CD4-positive, CD25-positive, alpha-beta regulatory T cell (primary cell): ENCODE results near the gene CDH7. TPM values are rescaled to one million over a fixed set of nuclear protein-coding genes. Genes with fewer than 3 reads are reported as not detected.

ENCODE experiments used
- ATAC-seq, 2 donors: fragments of 150-1000 bp; cut with Tn5 transposase; one replicate each; pipeline ENCODE4 v1.10.0; 2021; ENCODE audit warnings: low read depth in 2 of 2, moderate number of reproducible peaks in 2 of 2, moderate library complexity in 1 of 2
- DNase-seq, 3 donors: peaks; one replicate each; pipeline versions ENCODE4 v3.0.0 to v3.0.0-alpha.2; 2012 to 2022; ENCODE audit warnings: mixed read lengths in 1 of 3
- H3K27ac ChIP-seq: one replicate; pipeline ENCODE4 v1.7.0; 2013; ENCODE audit warnings: mild to moderate bottlenecking, low read length; ENCODE audit not compliant: insufficient read depth, poor library complexity, severe bottlenecking
- H3K27me3 ChIP-seq: one replicate; pipeline ENCODE4 v1.7.0; 2013; ENCODE audit warnings: low read length; ENCODE audit not compliant: control insufficient read depth, insufficient read depth
- H3K36me3 ChIP-seq: one replicate; pipeline ENCODE4 v1.7.0; 2013; ENCODE audit warnings: mild to moderate bottlenecking, low read length, moderate library complexity; ENCODE audit not compliant: control insufficient read depth, insufficient read depth
- H3K4me1 ChIP-seq: 2 replicates; pipeline ENCODE4 v1.7.0; 2013; ENCODE audit warnings: mild to moderate bottlenecking, low read length; ENCODE audit not compliant: insufficient read depth, control insufficient read depth, poor library complexity, severe bottlenecking
- H3K4me3 ChIP-seq: one replicate; pipeline ENCODE4 v1.7.0; 2013; ENCODE audit warnings: low read depth, mild to moderate bottlenecking, low read length, moderate library complexity
- H3K9me3 ChIP-seq, 2 experiments: 1 replicate in 1 of 2; 2 replicates in 1 of 2; pipeline ENCODE4 v1.7.0; 2013; ENCODE audit warnings: low read length in 2 of 2, mild to moderate bottlenecking in 1 of 2, moderate library complexity in 1 of 2; ENCODE audit not compliant: control insufficient read depth in 2 of 2
- H3K27ac Mint-ChIP-seq, 3 donors: one replicate each; pipeline ENCODE4 v1.8.0; 2020 to 2022; ENCODE audit warnings: mild to moderate bottlenecking in 3 of 3, mixed read lengths in 3 of 3, moderate library complexity in 2 of 3
- H3K27me3 Mint-ChIP-seq: one replicate; pipeline ENCODE4 v1.8.0; 2022; ENCODE audit warnings: mild to moderate bottlenecking, mixed read lengths
- H3K36me3 Mint-ChIP-seq: one replicate; pipeline ENCODE4 v1.8.0; 2020; ENCODE audit warnings: mixed read lengths
- H3K4me1 Mint-ChIP-seq, 4 donors: one replicate each; pipeline ENCODE4 v1.8.0; 2020 to 2022; ENCODE audit warnings: mixed read lengths in 4 of 4, mild to moderate bottlenecking in 1 of 4
- H3K4me3 Mint-ChIP-seq, 4 donors: one replicate each; pipeline ENCODE4 v1.8.0; 2020 to 2022; ENCODE audit warnings: mild to moderate bottlenecking in 4 of 4, mixed read lengths in 4 of 4, moderate library complexity in 3 of 4
- H3K9me3 Mint-ChIP-seq, 7 donors: one replicate each; pipeline ENCODE4 v1.8.0; 2020 to 2022; ENCODE audit warnings: mixed read lengths in 7 of 7, mild to moderate bottlenecking in 3 of 7, moderate library complexity in 2 of 7
- polyA plus RNA-seq, 4 donors: library from polyadenylated mRNA; unstranded; fragments of 300-500 nt; fragmentation: Illumina TruSeq; gene quantifications; one replicate each; pipeline ENCODE4 v1.2.3, GENCODE V29; 2021
- total RNA-seq: library from RNA; stranded (reverse); gene quantifications from one replicate; pipeline ENCODE4 v1.2.3, GENCODE V29; 2022

The CDH7 gene
- total and polyA plus RNA-seq, 5 donors from 2014 or later: not detected

GRCh38 chr18:65817178-65817577 is 66.4 kb downstream of the CDH7 start:
- H3K27ac Mint-ChIP-seq: no peak overlapping the region
- H3K4me1 Mint-ChIP-seq: no peaks in the 10 kb centered on the region
- no peaks in the 10 kb centered on the region for H3K27me3 Mint-ChIP-seq
- no peaks in the 10 kb centered on the region for H3K27me3 ChIP-seq
- peaks cover 0 to 13% (median 4%) of the 10 kb centered on the region in 7 donors for H3K9me3 Mint-ChIP-seq
- H3K36me3 Mint-ChIP-seq: no peaks in the 10 kb centered on the region
- no peak overlapping the region for H3K4me3 ChIP-seq
- DNase-seq: no peak
- no peaks in the 10 kb centered on the region for H3K36me3 ChIP-seq
- H3K27ac ChIP-seq: no peak overlapping the region
- no peak overlapping the region for H3K4me3 Mint-ChIP-seq
- no peaks in the 10 kb centered on the region for H3K4me1 ChIP-seq
- ATAC-seq: no peak
- H3K9me3 ChIP-seq: peaks cover 0 to 2% of the 10 kb centered on the region in 2 experiments

GRCh38 chr18:65821911-65822310 is 71.1 kb downstream of the CDH7 start:
- Mint-ChIP-seq H3K9me3 (peaks cover 0 to 17% (median 1%) of the 10 kb centered on the region in 7 donors), H3K36me3 (no peaks in the 10 kb centered on the region), H3K27me3 (no peaks in the 10 kb centered on the region), H3K4me3 (no peak overlapping the region), H3K27ac (no peak overlapping the region), H3K4me1 (no peaks in the 10 kb centered on the region)
- Histone ChIP-seq H3K4me3 (no peak overlapping the region), H3K9me3 (peaks cover 0 to 2% of the 10 kb centered on the region in 2 experiments), H3K4me1 (no peaks in the 10 kb centered on the region), H3K27me3 (no peaks in the 10 kb centered on the region), H3K27ac (no peak overlapping the region), H3K36me3 (no peaks in the 10 kb centered on the region)
- ATAC-seq: no peak
- DNase-seq: no peak

- no peak overlapping the region for H3K4me3 ChIP-seq
These were observed 72.0 kb downstream of the CDH7 start for GRCh38 chr18:65822826-65823225.

GRCh38 chr18:65827444-65827843 is 76.6 kb downstream of the CDH7 start:
- Histone ChIP-seq H3K27ac (no peak overlapping the region), H3K4me1 (no peaks in the 10 kb centered on the region), H3K36me3 (no peaks in the 10 kb centered on the region), H3K4me3 (no peak overlapping the region), H3K27me3 (no peaks in the 10 kb centered on the region), H3K9me3 (peaks cover 0 to 6% of the 10 kb centered on the region in 2 experiments)
- DNase-seq (no peak), ATAC-seq (no peak)
- H3K4me3 Mint-ChIP-seq: no peak overlapping the region
- H3K4me1 Mint-ChIP-seq: no peaks in the 10 kb centered on the region
- no peak overlapping the region for H3K27ac Mint-ChIP-seq
- no peaks in the 10 kb centered on the region for H3K36me3 Mint-ChIP-seq
- H3K27me3 Mint-ChIP-seq: no peaks in the 10 kb centered on the region
- peaks cover 0 to 16% (median 3%) of the 10 kb centered on the region in 7 donors for H3K9me3 Mint-ChIP-seq

More at GRCh38 chr18:65822826-65823225, 72.0 kb downstream of the CDH7 start:
- Histone ChIP-seq H3K27ac (no peak overlapping the region), H3K27me3 (no peaks in the 10 kb centered on the region), H3K36me3 (no peaks in the 10 kb centered on the region), H3K4me1 (no peaks in the 10 kb centered on the region), H3K9me3 (peaks cover 0 to 2% of the 10 kb centered on the region in 2 experiments)
- H3K4me3 Mint-ChIP-seq: no peak overlapping the region
- H3K4me1 Mint-ChIP-seq: no peaks in the 10 kb centered on the region
- H3K27ac Mint-ChIP-seq: no peak overlapping the region
- no peaks in the 10 kb centered on the region for H3K36me3 Mint-ChIP-seq
- no peaks in the 10 kb centered on the region for H3K27me3 Mint-ChIP-seq
- DNase-seq: no peak
- ATAC-seq: no peak
- peaks cover 0 to 17% (median 1%) of the 10 kb centered on the region in 7 donors for H3K9me3 Mint-ChIP-seq

- peaks cover 0 to 28% (median 7%) of the 10 kb centered on the region in 7 donors for H3K9me3 Mint-ChIP-seq
- H3K36me3 Mint-ChIP-seq: no peaks in the 10 kb centered on the region
These were observed 85.1 kb downstream of the CDH7 start for GRCh38 chr18:65835881-65836280.

GRCh38 chr18:65846107-65846506 is 95.3 kb downstream of the CDH7 start:
- no peaks in the 10 kb centered on the region for H3K4me1 Mint-ChIP-seq
- Histone ChIP-seq H3K4me1 (no peaks in the 10 kb centered on the region), H3K9me3 (no peaks in the 10 kb centered on the region), H3K27me3 (no peaks in the 10 kb centered on the region), H3K4me3 (no peak overlapping the region), H3K27ac (no peak overlapping the region), H3K36me3 (no peaks in the 10 kb centered on the region)
- H3K4me3 Mint-ChIP-seq: no peak overlapping the region
- no peak for ATAC-seq
- no peaks in the 10 kb centered on the region for H3K36me3 Mint-ChIP-seq
- H3K27me3 Mint-ChIP-seq: no peaks in the 10 kb centered on the region
- peaks cover 0 to 10% (median 4%) of the 10 kb centered on the region in 7 donors for H3K9me3 Mint-ChIP-seq
- no peak overlapping the region for H3K27ac Mint-ChIP-seq
- no peak for DNase-seq

More at GRCh38 chr18:65835881-65836280, 85.1 kb downstream of the CDH7 start:
- peaks cover 0 to 3% of the 10 kb centered on the region in 2 experiments for H3K9me3 ChIP-seq
- no peaks in the 10 kb centered on the region for H3K27me3 Mint-ChIP-seq
- no peaks in the 10 kb centered on the region for H3K4me1 ChIP-seq
- H3K27ac ChIP-seq: no peak overlapping the region
- no peak overlapping the region for H3K4me3 ChIP-seq
- H3K27me3 ChIP-seq: no peaks in the 10 kb centered on the region
- DNase-seq (no peak), ATAC-seq (no peak)
- no peaks in the 10 kb centered on the region for H3K4me1 Mint-ChIP-seq
- no peak overlapping the region for H3K27ac Mint-ChIP-seq
- H3K36me3 ChIP-seq: no peaks in the 10 kb centered on the region
- H3K4me3 Mint-ChIP-seq: no peak overlapping the region

GRCh38 chr18:65852273-65852672 is 101.5 kb downstream of the CDH7 start:
- H3K27me3 ChIP-seq: no peaks in the 10 kb centered on the region
- no peaks in the 10 kb centered on the region for H3K36me3 ChIP-seq
- no peak overlapping the region for H3K27ac Mint-ChIP-seq
- DNase-seq (no peak), ATAC-seq (no peak)
- no peak overlapping the region for H3K27ac ChIP-seq
- no peak overlapping the region for H3K4me3 ChIP-seq
- H3K4me3 Mint-ChIP-seq: no peak overlapping the region
- no peaks in the 10 kb centered on the region for H3K27me3 Mint-ChIP-seq
- no peaks in the 10 kb centered on the region for H3K4me1 Mint-ChIP-seq
- H3K9me3 ChIP-seq: no peaks in the 10 kb centered on the region
- no peaks in the 10 kb centered on the region for H3K36me3 Mint-ChIP-seq
- H3K9me3 Mint-ChIP-seq: peaks cover 0 to 15% (median 8%) of the 10 kb centered on the region in 7 donors
- H3K4me1 ChIP-seq: no peaks in the 10 kb centered on the region

- Histone ChIP-seq H3K36me3 (no peaks in the 10 kb centered on the region), H3K4me3 (no peak overlapping the region), H3K27ac (no peak overlapping the region), H3K4me1 (no peaks in the 10 kb centered on the region), H3K9me3 (no peaks in the 10 kb centered on the region), H3K27me3 (no peaks in the 10 kb centered on the region)
- ATAC-seq (no peak), DNase-seq (no peak)
- H3K36me3 Mint-ChIP-seq: no peaks in the 10 kb centered on the region
- peaks cover 0 to 16% (median 4%) of the 10 kb centered on the region in 7 donors for H3K9me3 Mint-ChIP-seq
- no peak overlapping the region for H3K4me3 Mint-ChIP-seq
- H3K27me3 Mint-ChIP-seq: no peaks in the 10 kb centered on the region
- no peak overlapping the region for H3K27ac Mint-ChIP-seq
- no peaks in the 10 kb centered on the region for H3K4me1 Mint-ChIP-seq
These were observed 108.3 kb downstream of the CDH7 start for GRCh38 chr18:65859075-65859474.
